HG02981 (cell line): ENCODE measurements around the gene CERK.

Experiments
- ATAC-seq: cut with Tn5 transposase; IDR thresholded peaks from one replicate; pipeline ENCODE4 v1.9.1; 2021; ENCODE audit warnings: mild to moderate bottlenecking, moderate library complexity; ENCODE audit not compliant: unreplicated experiment

Gene CERK

GRCh38 chr22:46766611-46767010 lies 28.6 kb upstream of the CERK start:
- ATAC-seq: no peak

- no peak for ATAC-seq
Observed at GRCh38 chr22:46764779-46765485, 26.9 kb upstream of the CERK start.

- no peak for ATAC-seq
Observed at GRCh38 chr22:46764140-46764680, 26.2 kb upstream of the CERK start.

- ATAC-seq: peak; percentile 61
Observed at GRCh38 chr22:46763051-46763705, 25.1 kb upstream of the CERK start.

- peak; percentile 66 for ATAC-seq
Observed at GRCh38 chr22:46762238-46763050, 24.4 kb upstream of the CERK start, which contains the start of gene TBC1D22A. Gene TBC1D22A, plus strand, starts transcription at chr22:46762650. Its CDS starts 137 bp downstream, at chr22:46762787.

GRCh38 chr22:46761539-46762237 lies 23.6 kb upstream of the CERK start:
- ATAC-seq: no peak

GRCh38 chr22:46761017-46761416 lies 23.0 kb upstream of the CERK start:
- ATAC-seq: no peak

- no peak for ATAC-seq
Observed at GRCh38 chr22:46758867-46759290, 20.8 kb upstream of the CERK start.

- ATAC-seq: no peak
Observed at GRCh38 chr22:46758121-46758520, 20.1 kb upstream of the CERK start.

GRCh38 chr22:46757104-46757503 lies 19.1 kb upstream of the CERK start:
- ATAC-seq: no peak

GRCh38 chr22:46756097-46756496 lies 18.0 kb upstream of the CERK start:
- no peak for ATAC-seq

- ATAC-seq: no peak
Observed at GRCh38 chr22:46755525-46755924, 17.5 kb upstream of the CERK start.

- ATAC-seq: no peak
Observed at GRCh38 chr22:46754826-46755225, 16.8 kb upstream of the CERK start.

- ATAC-seq: no peak
Observed at GRCh38 chr22:46754110-46754799, 16.2 kb upstream of the CERK start.

GRCh38 chr22:46753761-46754109 lies 15.7 kb upstream of the CERK start:
- no peak for ATAC-seq

GRCh38 chr22:46753360-46753759 lies 15.3 kb upstream of the CERK start:
- no peak for ATAC-seq

GRCh38 chr22:46752988-46753310 lies 14.9 kb upstream of the CERK start:
- ATAC-seq: no peak

GRCh38 chr22:46752286-46752987 lies 14.4 kb upstream of the CERK start:
- no peak for ATAC-seq

- no peak for ATAC-seq
Observed at GRCh38 chr22:46750863-46751443, 12.9 kb upstream of the CERK start.

GRCh38 chr22:46750530-46750800 lies 12.4 kb upstream of the CERK start:
- ATAC-seq: no peak
